Measurements from ENCODE around the gene LRTM2.

Gene LRTM2

GRCh38 chr12:1841586-1842182 lies 21.3 kb downstream of the LRTM2 start:
- no peak for DNase-seq (ENCODE audit: low read depth)
- no peak overlapping the region for H3K4me3 ChIP-seq (ENCODE audit: low read length)
- TF ChIP-seq, protein P1, sequence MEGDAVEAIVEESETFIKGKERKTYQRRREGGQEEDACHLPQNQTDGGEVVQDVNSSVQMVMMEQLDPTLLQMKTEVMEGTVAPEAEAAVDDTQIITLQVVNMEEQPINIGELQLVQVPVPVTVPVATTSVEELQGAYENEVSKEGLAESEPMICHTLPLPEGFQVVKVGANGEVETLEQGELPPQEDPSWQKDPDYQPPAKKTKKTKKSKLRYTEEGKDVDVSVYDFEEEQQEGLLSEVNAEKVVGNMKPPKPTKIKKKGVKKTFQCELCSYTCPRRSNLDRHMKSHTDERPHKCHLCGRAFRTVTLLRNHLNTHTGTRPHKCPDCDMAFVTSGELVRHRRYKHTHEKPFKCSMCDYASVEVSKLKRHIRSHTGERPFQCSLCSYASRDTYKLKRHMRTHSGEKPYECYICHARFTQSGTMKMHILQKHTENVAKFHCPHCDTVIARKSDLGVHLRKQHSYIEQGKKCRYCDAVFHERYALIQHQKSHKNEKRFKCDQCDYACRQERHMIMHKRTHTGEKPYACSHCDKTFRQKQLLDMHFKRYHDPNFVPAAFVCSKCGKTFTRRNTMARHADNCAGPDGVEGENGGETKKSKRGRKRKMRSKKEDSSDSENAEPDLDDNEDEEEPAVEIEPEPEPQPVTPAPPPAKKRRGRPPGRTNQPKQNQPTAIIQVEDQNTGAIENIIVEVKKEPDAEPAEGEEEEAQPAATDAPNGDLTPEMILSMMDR (conservative IDR thresholded peaks at IDR 0.05; ENCODE audit: low read length) = no peak

DNA sequence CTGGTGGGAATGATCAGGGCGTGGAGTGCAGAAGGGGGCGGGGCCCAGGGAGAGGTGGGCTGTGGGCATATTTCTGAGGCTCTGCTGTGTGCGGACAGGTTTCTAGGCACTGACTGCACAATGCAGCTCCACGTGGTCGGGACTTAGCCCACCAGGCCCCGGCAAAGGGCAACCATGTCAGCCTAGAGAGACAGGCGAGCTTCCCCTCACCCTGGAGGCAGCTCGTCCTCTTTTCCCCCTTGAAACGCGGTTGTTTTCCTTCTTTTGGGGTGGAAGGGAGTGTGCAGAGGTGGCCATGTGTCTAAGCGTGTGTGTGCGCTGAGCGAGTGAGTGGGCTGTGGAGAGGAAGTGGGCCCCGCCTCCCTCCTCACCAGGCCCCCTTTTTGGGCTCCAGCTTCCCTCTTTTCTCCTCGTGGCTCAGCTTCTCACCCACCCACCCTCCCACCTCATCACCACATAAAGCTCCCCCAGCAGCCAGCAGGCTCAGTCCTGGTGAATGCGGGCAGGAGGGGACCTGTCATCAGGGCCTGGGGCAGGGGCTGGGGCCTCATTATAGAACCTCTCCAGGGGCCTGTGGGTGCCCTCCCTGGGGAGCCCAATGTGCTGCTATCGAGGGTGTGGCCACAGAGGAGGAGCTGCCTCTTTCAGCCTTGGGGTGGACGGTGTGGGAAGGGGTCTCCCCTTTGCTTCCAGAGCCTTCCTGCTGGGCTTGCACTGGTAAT lies 22.0 kb downstream of the LRTM2 start:
- TF ChIP-seq, protein P1 (conservative IDR thresholded peaks at IDR 0.05; ENCODE audit: low read length) = no peak

GRCh38 chr12:1842905-1843640 lies 22.7 kb downstream of the LRTM2 start:
- TF ChIP-seq, protein P1 (conservative IDR thresholded peaks at IDR 0.05; ENCODE audit: low read length) = no peak
- DNase-seq (ENCODE audit: low read depth) = no peak
- H3K4me3 ChIP-seq (ENCODE audit: low read length) = no peak overlapping the region

More for the DNA sequence above, 22.0 kb downstream of the LRTM2 start:
- no peak overlapping the region for H3K4me3 ChIP-seq (ENCODE audit: low read length)
- DNase-seq (ENCODE audit: low read depth) = no peak

- DNase-seq (ENCODE audit: low read depth) = no peak
- TF ChIP-seq, protein P1 (conservative IDR thresholded peaks at IDR 0.05; ENCODE audit: low read length) = no peak
- no peak overlapping the region for H3K4me3 ChIP-seq (ENCODE audit: low read length)
Measured at GRCh38 chr12:1843641-1844005, 23.3 kb downstream of the LRTM2 start.

- TF ChIP-seq, protein P1 (conservative IDR thresholded peaks at IDR 0.05; ENCODE audit: low read length) = no peak
- H3K4me3 ChIP-seq (ENCODE audit: low read length) = no peak overlapping the region
Measured at GRCh38 chr12:1844223-1844622, 23.9 kb downstream of the LRTM2 start.

GRCh38 chr12:1844661-1845409 lies 24.5 kb downstream of the LRTM2 start:
- no peak overlapping the region for H3K4me3 ChIP-seq (ENCODE audit: low read length)
- DNase-seq (ENCODE audit: low read depth) = no peak
- TF ChIP-seq, protein P1 (conservative IDR thresholded peaks at IDR 0.05; ENCODE audit: low read length) = no peak

More at GRCh38 chr12:1844223-1844622, 23.9 kb downstream of the LRTM2 start:
- no peak for DNase-seq (ENCODE audit: low read depth)

Data from AG10803 (cell line).